Keratinocyte (primary cell): ENCODE measurements around the gene DIP2C.

ENCODE experiments used
- EZH2 ChIP-seq: IDR thresholded peaks from one replicate; pipeline ENCODE4 v1.6.1; 2012; ENCODE audit warnings: inconsistent platforms, mild to moderate bottlenecking, low read length, moderate library complexity
- TF ChIP-seq, protein P1 (sequence below), 3 experiments: IDR thresholded peaks in 1 of 3; conservative IDR thresholded peaks in 1 of 3; optimal IDR thresholded peaks in 1 of 3; 2 replicates in 2 of 3; 3 replicates in 1 of 3; pipeline versions ENCODE3 to v1.5.1; 2011; ENCODE audit warnings: low read length in 3 of 3, mild to moderate bottlenecking in 3 of 3, moderate library complexity in 2 of 3, control low read depth in 1 of 3, inconsistent platforms in 1 of 3; ENCODE audit not compliant: insufficient read depth in 2 of 3; ENCODE audit errors: extremely low read depth in 1 of 3

DNA sequence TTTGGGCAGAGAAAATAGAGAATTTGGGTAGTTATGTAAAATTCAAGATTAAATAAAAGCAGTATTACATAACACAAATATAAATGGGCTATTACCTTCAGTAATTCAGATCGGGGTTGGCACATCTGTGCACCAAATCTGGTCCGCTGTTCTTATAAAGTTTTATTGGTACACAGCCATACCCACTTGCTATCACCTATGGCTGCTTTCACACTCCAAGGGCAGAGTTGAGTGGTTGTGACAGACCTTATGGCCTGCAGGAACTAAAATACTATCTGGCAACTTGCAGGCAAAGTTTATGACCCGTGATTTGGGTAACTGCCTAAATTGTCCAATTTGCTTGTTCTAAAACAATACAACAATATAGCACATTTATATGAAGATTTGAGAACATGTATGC lies 249.3 kb downstream of the DIP2C start:
- TF ChIP-seq, protein P1, sequence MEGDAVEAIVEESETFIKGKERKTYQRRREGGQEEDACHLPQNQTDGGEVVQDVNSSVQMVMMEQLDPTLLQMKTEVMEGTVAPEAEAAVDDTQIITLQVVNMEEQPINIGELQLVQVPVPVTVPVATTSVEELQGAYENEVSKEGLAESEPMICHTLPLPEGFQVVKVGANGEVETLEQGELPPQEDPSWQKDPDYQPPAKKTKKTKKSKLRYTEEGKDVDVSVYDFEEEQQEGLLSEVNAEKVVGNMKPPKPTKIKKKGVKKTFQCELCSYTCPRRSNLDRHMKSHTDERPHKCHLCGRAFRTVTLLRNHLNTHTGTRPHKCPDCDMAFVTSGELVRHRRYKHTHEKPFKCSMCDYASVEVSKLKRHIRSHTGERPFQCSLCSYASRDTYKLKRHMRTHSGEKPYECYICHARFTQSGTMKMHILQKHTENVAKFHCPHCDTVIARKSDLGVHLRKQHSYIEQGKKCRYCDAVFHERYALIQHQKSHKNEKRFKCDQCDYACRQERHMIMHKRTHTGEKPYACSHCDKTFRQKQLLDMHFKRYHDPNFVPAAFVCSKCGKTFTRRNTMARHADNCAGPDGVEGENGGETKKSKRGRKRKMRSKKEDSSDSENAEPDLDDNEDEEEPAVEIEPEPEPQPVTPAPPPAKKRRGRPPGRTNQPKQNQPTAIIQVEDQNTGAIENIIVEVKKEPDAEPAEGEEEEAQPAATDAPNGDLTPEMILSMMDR (optimal IDR thresholded peaks at IDR 0.05 in 1 of 3, IDR thresholded peaks at IDR 0.05 in 1 of 3, conservative IDR thresholded peaks at IDR 0.05 in 1 of 3; ENCODE audit: extremely low read depth in 1 of 3, insufficient read depth in 2 of 3, low read length in 3 of 3) = no peak
- no peak for TF ChIP-seq EZH2
